GM23248 (cell line): ENCODE measurements around the gene PFN3.
"Not testable (repeated sequence)": the region's sequence is repeated elsewhere in the genome, so short reads cannot be mapped to it uniquely, and the experiment has no call there.

Experiments
- EZH2 ChIP-seq: fragments of 200-600 bp; sonication (generic); IDR thresholded peaks from 2 replicates; pipeline ENCODE4 v1.6.1; 2018; ENCODE audit warnings: antibody characterized with exemption, mild to moderate bottlenecking; ENCODE audit not compliant: insufficient read depth, poor library complexity, severe bottlenecking
- EZH2phosphoT487 ChIP-seq: fragments of 200-600 bp; sonication (generic); IDR thresholded peaks from 2 replicates; pipeline ENCODE4 v1.6.1; 2018; ENCODE audit warnings: antibody characterized with exemption, moderate library complexity, mild to moderate bottlenecking, low read depth; ENCODE audit not compliant: insufficient read depth

GRCh38 chr5:177360740-177361139 lies 39.7 kb downstream of the PFN3 start:
- TF ChIP-seq EZH2, EZH2phosphoT487: not testable (repeated sequence)
